K562 (cell line): Measurements from ENCODE around the gene PPP1R14B. TPM values are rescaled to one million over a fixed set of nuclear protein-coding genes. Genes with fewer than 3 reads are reported as not detected.

Experiments used
- ARID3A ChIP-seq: IDR thresholded peaks from 2 replicates; pipeline ENCODE4 v1.6.1; 2012; ENCODE audit warnings: low read depth, low read length, improper control_type of control experiment, borderline replicate concordance
- CBFB ChIP-seq: sonication (generic); formaldehyde crosslinking; IDR thresholded peaks from 2 replicates; pipeline ENCODE4 v1.4.0; 2020; ENCODE audit warnings: mild to moderate bottlenecking, missing genetic modification reagents
- FOXA1 ChIP-seq: fragments of 450-650 bp; IDR thresholded peaks from 2 replicates; pipeline ENCODE4 v1.6.1; 2016; ENCODE audit warnings: mild to moderate bottlenecking, borderline replicate concordance
- GABPB2 ChIP-seq: fragments of 250-450 bp; sonication (Bioruptor Pico); conservative IDR thresholded peaks from 2 replicates; pipeline ENCODE4 v1.5.1; 2021; ENCODE audit warnings: mild to moderate bottlenecking
- HSF4 ChIP-seq: fragments of 250-450 bp; sonication (Bioruptor Pico); IDR thresholded peaks from 2 replicates; pipeline ENCODE4 v2.1.2; 2022; ENCODE audit warnings: mild to moderate bottlenecking, moderate library complexity, borderline replicate concordance
- KLF13 ChIP-seq: fragments of 450-650 bp; IDR thresholded peaks from 2 replicates; pipeline ENCODE4 v1.6.1; 2016; ENCODE audit warnings: missing genetic modification characterization, low read depth, mild to moderate bottlenecking, missing compliant biosample characterization, moderate library complexity, borderline replicate concordance
- NFIX ChIP-seq: fragments of 250-450 bp; sonication (Bioruptor Pico); IDR thresholded peaks from 2 replicates; pipeline ENCODE4 v1.4.0; 2020; ENCODE audit warnings: low read depth, mild to moderate bottlenecking, moderate library complexity
- PCBP1 ChIP-seq: fragments of 200-400 bp; formaldehyde crosslinking; IDR thresholded peaks from 2 replicates; pipeline ENCODE4 v1.6.1; 2018; ENCODE audit warnings: mild to moderate bottlenecking, low read depth, low read length; ENCODE audit not compliant: poor library complexity, severe bottlenecking
- SNRNP70 ChIP-seq: fragments of 200-400 bp; formaldehyde crosslinking; optimal IDR thresholded peaks from 2 replicates; pipeline ENCODE3; 2017; ENCODE audit warnings: low read depth, low read length
- WHSC1 ChIP-seq: IDR thresholded peaks from one replicate; pipeline ENCODE4 v1.6.1; 2012; ENCODE audit warnings: low read length, control low read depth, inconsistent platforms
- ZBTB11 ChIP-seq, 3 experiments: fragments of 200-800 bp in 1 of 3; fragments of 250-450 bp in 1 of 3; fragments of 450-650 bp in 1 of 3; sonication (Bioruptor Pico) in 1 of 3; sonication (Bioruptor generic) in 1 of 3; formaldehyde crosslinking in 1 of 3; IDR thresholded peaks; 2 replicates each; pipeline versions ENCODE4 v1.6.1 to v1.8.0; 2016 to 2022; ENCODE audit warnings: mild to moderate bottlenecking in 2 of 3, missing genetic modification characterization in 2 of 3, missing compliant biosample characterization in 1 of 3, moderate library complexity in 1 of 3
- ZNF224 ChIP-seq: sonication (generic); formaldehyde crosslinking; IDR thresholded peaks from 2 replicates; pipeline ENCODE4 v1.8.0; 2022; ENCODE audit warnings: mild to moderate bottlenecking, missing genetic modification reagents
- ZNF518B ChIP-seq: fragments of 250-450 bp; sonication (Bioruptor Pico); IDR thresholded peaks from 2 replicates; pipeline ENCODE4 v1.5.0; 2021; ENCODE audit warnings: mild to moderate bottlenecking, moderate library complexity
- ZNF766 ChIP-seq: fragments of 200-800 bp; sonication (Bioruptor generic); conservative IDR thresholded peaks from 2 replicates; pipeline ENCODE4 v1.6.1; 2016; ENCODE audit warnings: missing genetic modification characterization, missing compliant biosample characterization
- polyA plus RNA-seq, 8 experiments: library from polyadenylated mRNA; depleted of rRNA in 4 of 8; stranded (reverse) in 5 of 8; unstranded in 3 of 8; fragments of >200 nt; fragmentation: Nextera tagmentation in 2 of 8; fragmentation: Illumina TruSeq in 1 of 8; extraction: Ambion mirVana in 2 of 8; extraction: Trizol in 1 of 8; gene quantifications; 2 replicates each; pipeline versions ENCODE4 v1.2.1 to v1.2.3, GENCODE V29; 2011 to 2014; ENCODE audit warnings: inconsistent platforms in 1 of 8, missing spikeins in 1 of 8
- total RNA-seq, 7 experiments: library from RNA; depleted of rRNA in 6 of 7; stranded (reverse); fragments of >200 nt in 6 of 7; fragmentation: Illumina TruSeq in 2 of 7; extraction: Trizol in 2 of 7; gene quantifications; 2 replicates each; pipeline versions ENCODE4 v1.2.1 to v1.2.3, GENCODE V29; 2011 to 2021; ENCODE audit warnings: low replicate concordance in 1 of 7
- TF ChIP-seq, protein P1 (sequence below): IDR thresholded peaks from 2 replicates; pipeline ENCODE4 v1.6.1; 2011; ENCODE audit not compliant: insufficient read length; ENCODE audit errors: extremely low read depth
- TF ChIP-seq, protein P2 (sequence below), 2 experiments: fragments of 450-650 bp; conservative IDR thresholded peaks; 2 replicates each; pipeline ENCODE4 v1.6.1; 2017; ENCODE audit warnings: mild to moderate bottlenecking in 2 of 2, moderate library complexity in 2 of 2

PPP1R14B gene
- total and polyA plus RNA-seq, 9 of the 15 experiments (the other 6 are each of a cell fraction or from before 2014, with no cell fraction given), result 7.7 to 566 (median 212) TPM

DNA sequence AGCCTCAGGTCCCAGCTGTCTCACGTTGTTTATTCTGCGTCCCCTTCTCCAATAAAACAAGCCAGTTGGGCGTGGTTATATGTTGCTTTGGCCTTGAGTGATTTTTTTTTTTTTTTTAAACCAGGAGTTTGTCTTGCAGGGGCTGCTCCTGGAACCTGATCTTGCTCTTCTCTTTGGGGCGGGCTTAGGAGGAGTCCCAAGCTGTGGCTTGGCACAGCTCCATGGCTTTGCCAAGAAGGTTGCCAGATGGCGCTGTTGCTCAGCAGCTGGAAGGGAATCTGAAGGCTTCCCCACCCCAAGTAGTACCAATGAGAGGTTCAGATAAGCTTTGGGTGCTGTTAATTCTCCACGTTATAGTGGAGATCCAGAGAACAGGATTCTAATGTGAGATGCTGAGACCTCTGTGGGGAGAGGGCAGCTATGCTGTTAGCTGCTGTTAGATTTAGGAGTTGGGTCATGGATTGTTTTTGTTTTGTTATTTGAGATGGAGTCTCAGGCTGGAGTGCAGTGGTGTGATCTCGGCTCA lies 42.2 kb downstream of the PPP1R14B start (continued):
- no peak for TF ChIP-seq HSF4
- 0 out of 2 replicates have a peak, but pooled peaks have one; percentile 13 for TF ChIP-seq ARID3A
- TF ChIP-seq, protein P1, sequence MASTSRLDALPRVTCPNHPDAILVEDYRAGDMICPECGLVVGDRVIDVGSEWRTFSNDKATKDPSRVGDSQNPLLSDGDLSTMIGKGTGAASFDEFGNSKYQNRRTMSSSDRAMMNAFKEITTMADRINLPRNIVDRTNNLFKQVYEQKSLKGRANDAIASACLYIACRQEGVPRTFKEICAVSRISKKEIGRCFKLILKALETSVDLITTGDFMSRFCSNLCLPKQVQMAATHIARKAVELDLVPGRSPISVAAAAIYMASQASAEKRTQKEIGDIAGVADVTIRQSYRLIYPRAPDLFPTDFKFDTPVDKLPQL, result no peak
- peak; percentile 69 for TF ChIP-seq NFIX
- TF ChIP-seq FOXA1, result no peak
- no peak for TF ChIP-seq WHSC1
- no peak for TF ChIP-seq GABPB2 (CRISPR knock-in tag)
- TF ChIP-seq ZNF518B (CRISPR knock-in tag), result no peak
- TF ChIP-seq, protein P2, sequence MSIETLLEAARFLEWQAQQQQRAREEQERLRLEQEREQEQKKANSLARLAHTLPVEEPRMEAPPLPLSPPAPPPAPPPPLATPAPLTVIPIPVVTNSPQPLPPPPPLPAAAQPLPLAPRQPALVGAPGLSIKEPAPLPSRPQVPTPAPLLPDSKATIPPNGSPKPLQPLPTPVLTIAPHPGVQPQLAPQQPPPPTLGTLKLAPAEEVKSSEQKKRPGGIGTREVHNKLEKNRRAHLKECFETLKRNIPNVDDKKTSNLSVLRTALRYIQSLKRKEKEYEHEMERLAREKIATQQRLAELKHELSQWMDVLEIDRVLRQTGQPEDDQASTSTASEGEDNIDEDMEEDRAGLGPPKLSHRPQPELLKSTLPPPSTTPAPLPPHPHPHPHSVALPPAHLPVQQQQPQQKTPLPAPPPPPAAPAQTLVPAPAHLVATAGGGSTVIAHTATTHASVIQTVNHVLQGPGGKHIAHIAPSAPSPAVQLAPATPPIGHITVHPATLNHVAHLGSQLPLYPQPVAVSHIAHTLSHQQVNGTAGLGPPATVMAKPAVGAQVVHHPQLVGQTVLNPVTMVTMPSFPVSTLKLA (conservative IDR thresholded peaks at IDR 0.05), result peak in 1 of 2 experiments; percentile 52; a peak in 1 of 4 replicates
- TF ChIP-seq ZBTB11 (CRISPR knock-in tag; IDR thresholded peaks at IDR 0.05), result peak in 1 of 3 experiments; percentile 39; a peak in 1 of 6 replicates
- TF ChIP-seq KLF13 (tag), result no peak
- TF ChIP-seq ZNF224 (CRISPR knock-in tag), result no peak
- no peak for TF ChIP-seq PCBP1
- TF ChIP-seq ZNF766 (CRISPR knock-in tag), result no peak
- TF ChIP-seq CBFB, result no peak
- TF ChIP-seq SNRNP70, result no peak
